Common myeloid progenitor, CD34-positive (primary cell): ENCODE results near the gene COMT.
"Not testable (repeated sequence)": the region's sequence is repeated elsewhere in the genome, so short reads cannot be mapped to it uniquely, and the experiment has no call there.

ENCODE experiments used
- CTCF ChIA-PET: fragments of 350-600 bp; sonication (Branson Sonifier 250); formaldehyde crosslinking; loops from one replicate; lab custom pipeline; 2021; ENCODE audit warnings: antibody characterized with exemption; lab: Charles Lee
- POLR2A ChIA-PET: fragments of 350-600 bp; sonication (Branson Sonifier 250); formaldehyde crosslinking; loops from one replicate; lab custom pipeline; 2021; ENCODE audit warnings: antibody characterized with exemption; lab: Charles Lee
- DNase-seq, 3 donors: peaks; one replicate each; pipeline versions ENCODE4 v3.0.0 to v3.0.0-alpha.2; 2013
- H3K27ac ChIP-seq, 2 experiments: 1 replicate in 1 of 2; 2 replicates in 1 of 2; pipeline ENCODE4 v1.7.0; 2013; ENCODE audit warnings: inconsistent platforms in 2 of 2, low read length in 2 of 2, mild to moderate bottlenecking in 2 of 2, low read depth in 1 of 2, moderate library complexity in 1 of 2; ENCODE audit not compliant: severe bottlenecking in 2 of 2, insufficient read depth in 1 of 2, poor library complexity in 1 of 2
- H3K27me3 ChIP-seq, 5 experiments: replicated peaks in 2 of 5; 1 replicate in 3 of 5; 2 replicates in 2 of 5; pipeline versions ENCODE4 v1.6.1 to v1.7.0; 2013; ENCODE audit warnings: low read length in 4 of 5, mild to moderate bottlenecking in 2 of 5, moderate library complexity in 2 of 5, inconsistent platforms in 1 of 5; ENCODE audit not compliant: insufficient read depth in 5 of 5, control insufficient read depth in 4 of 5
- H3K36me3 ChIP-seq, 4 experiments: 1 replicate in 2 of 4; 2 replicates in 2 of 4; pipeline versions ENCODE4 v1.6.1 to v1.7.0; 2013; ENCODE audit warnings: low read length in 3 of 4, control low read depth in 1 of 4, mild to moderate bottlenecking in 1 of 4; ENCODE audit not compliant: control insufficient read depth in 4 of 4, insufficient read depth in 4 of 4
- H3K4me1 ChIP-seq, 4 experiments: 1 replicate in 3 of 4; 2 replicates in 1 of 4; pipeline versions ENCODE4 v1.6.1 to v1.7.1; 2013; ENCODE audit warnings: low read length in 3 of 4, mild to moderate bottlenecking in 3 of 4, control low read depth in 1 of 4, inconsistent platforms in 1 of 4, moderate library complexity in 1 of 4; ENCODE audit not compliant: control insufficient read depth in 4 of 4, insufficient read depth in 4 of 4; ENCODE audit errors: control extremely low read depth in 1 of 4
- H3K4me3 ChIP-seq, 7 experiments: 1 replicate in 4 of 7; 2 replicates in 3 of 7; pipeline versions ENCODE4 v1.5.1 to v1.7.0; 2013; ENCODE audit warnings: mild to moderate bottlenecking in 7 of 7, low read length in 6 of 7, moderate library complexity in 6 of 7, inconsistent platforms in 2 of 7, low read depth in 2 of 7, control low read depth in 1 of 7; ENCODE audit not compliant: insufficient read depth in 4 of 7, control insufficient read depth in 1 of 7; ENCODE audit errors: extremely low read depth in 1 of 7
- H3K9me3 ChIP-seq, 5 experiments: 1 replicate in 4 of 5; 2 replicates in 1 of 5; pipeline versions ENCODE4 v1.6.1 to v1.7.1; 2013; ENCODE audit warnings: low read length in 4 of 5, mild to moderate bottlenecking in 2 of 5, inconsistent platforms in 1 of 5, low read depth in 1 of 5, moderate library complexity in 1 of 5; ENCODE audit not compliant: control insufficient read depth in 4 of 5, insufficient read depth in 2 of 5; ENCODE audit errors: control extremely low read depth in 1 of 5
- WGBS: methylation state at CpG from one replicate; pipeline ENCODE4 v1.1.5; 2013; ENCODE audit not compliant: insufficient coverage; 5-methylcytosine and 5-hydroxymethylcytosine counted together

Gene COMT

DNA sequence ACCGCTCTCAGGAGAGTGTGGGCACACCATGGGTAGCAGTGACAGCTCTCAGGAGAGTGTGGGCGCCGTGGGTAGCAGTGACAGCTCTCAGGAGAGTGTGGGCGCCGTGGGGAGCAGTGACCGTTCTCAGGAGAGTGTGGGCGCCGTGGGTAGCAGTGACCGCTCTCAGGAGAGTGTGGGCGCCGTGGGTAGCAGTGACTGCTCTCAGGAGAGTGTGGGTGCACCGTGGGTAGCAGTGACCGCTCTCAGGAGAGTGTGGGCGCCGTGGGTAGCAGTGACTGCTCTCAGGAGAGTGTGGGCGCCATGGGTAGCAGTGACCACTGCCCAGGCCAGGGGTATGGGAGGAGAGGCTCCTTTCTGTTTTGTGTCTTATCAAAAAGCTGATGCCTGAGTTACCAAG, 33.7 kb upstream of the COMT start:
- H3K27me3 ChIP-seq, H3K27ac ChIP-seq, DNase-seq, H3K4me3 ChIP-seq, H3K4me1 ChIP-seq, CTCF ChIA-PET, POLR2A ChIA-PET, H3K9me3 ChIP-seq: not testable (repeated sequence)
- WGBS = 97% methylated on average over 10 of the region's 16 CpGs
- H3K36me3 ChIP-seq = peaks cover 5 to 25% (median 19%) of the 10 kb centered on the region in 4 experiments

DNA sequence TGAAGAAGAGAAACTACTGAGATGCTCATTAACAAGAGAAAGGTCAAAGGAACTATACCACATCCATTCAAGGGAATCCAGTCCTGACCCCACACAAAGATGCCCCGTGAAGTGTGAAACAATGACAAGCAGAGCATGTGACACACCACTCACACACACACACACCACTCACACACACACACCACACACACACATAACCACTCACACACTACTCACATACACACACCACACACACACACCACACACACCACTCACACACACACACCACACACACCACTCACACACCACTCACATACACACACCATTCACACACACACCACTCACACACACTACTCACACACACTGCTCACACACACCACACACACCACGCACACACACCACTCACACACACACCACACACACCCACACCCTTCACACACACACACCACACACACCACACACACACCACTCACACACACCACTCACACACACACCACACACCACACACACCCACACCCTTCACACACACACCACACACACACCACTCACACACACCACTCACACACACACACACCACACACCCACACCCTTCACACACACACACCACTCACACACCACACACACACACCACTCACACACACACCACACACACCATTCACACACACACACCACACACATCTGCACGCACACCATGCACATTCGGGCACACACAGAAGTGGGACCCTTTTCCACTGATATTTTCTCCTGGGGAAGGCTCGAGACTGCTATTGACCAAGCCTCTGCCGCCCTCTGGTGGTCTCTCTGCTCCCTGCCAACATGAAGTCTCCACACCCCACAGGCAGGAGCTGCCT, 32.0 kb upstream of the COMT start:
- ChIA-PET POLR2A (no interaction called here), CTCF (interaction anchor here (0.7 to 6.5 kb wide), 21 partner anchors 11 to 947 kb away, joined by 3 to 86 read pairs (median 4); no protein-coding TSS in a partner anchor)
- Histone ChIP-seq H3K27ac (no peak overlapping the region), H3K9me3 (peaks cover 0 to 10% (median 10%) of the 10 kb centered on the region in 5 experiments), H3K4me1 (peaks cover 0 to 4% (median under 1%) of the 10 kb centered on the region in 4 experiments), H3K4me3 (no peak overlapping the region), H3K36me3 (peaks cover 11 to 38% (median 35%) of the 10 kb centered on the region in 4 experiments), H3K27me3 (no peaks in the 10 kb centered on the region)
- peak; percentile 75 to 86 (median 81) for DNase-seq
- WGBS = 15% methylated on average over 4 of the region's 6 CpGs

DNA sequence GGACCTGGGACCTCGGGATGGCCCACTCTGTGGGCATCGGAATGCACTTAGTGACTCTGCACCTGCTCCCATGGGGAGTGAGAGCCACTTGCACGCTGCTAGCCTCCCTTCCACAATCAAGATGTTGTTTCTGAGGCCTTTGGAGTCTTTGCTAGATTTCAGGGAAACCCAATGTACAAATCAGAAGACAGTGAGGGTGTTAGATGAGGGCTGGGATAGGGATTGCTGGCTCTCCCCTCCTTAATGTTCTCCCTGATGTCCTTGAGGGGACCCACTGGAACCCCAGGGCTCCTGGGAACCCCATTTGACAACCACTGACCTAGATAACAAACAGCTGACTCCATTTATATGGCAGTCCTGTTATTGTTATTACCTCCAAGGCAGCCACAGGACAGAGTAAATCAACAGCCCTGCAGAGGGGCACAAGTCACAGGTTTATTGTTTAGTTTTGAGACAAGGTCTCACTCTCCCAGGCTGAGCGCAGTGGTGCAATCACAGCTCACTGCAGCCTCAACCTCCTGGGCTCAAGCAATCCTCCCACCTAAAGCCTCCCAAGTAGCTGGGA, 31.3 kb upstream of the COMT start:
- H3K9me3 ChIP-seq = peaks cover 0 to 14% (median 10%) of the 10 kb centered on the region in 5 experiments
- no peaks in the 10 kb centered on the region for H3K27me3 ChIP-seq
- H3K4me3 ChIP-seq = no peak overlapping the region
- 67% methylated on average over 1 of the region's 4 CpGs for whole genome bisulfite sequencing
- POLR2A ChIA-PET = no interaction called here
- peaks cover 11 to 45% (median 40%) of the 10 kb centered on the region in 4 experiments for H3K36me3 ChIP-seq
- CTCF ChIA-PET = interaction anchor here (0.7 to 6.5 kb wide), 24 partner anchors 10 to 948 kb away, joined by 3 to 86 read pairs (median 4); partner anchors contain the start of genes COMT, GP1BB and TXNRD2
- H3K4me1 ChIP-seq = peaks cover 0 to 4% (median under 1%) of the 10 kb centered on the region in 4 experiments
- DNase-seq = no peak
- no peak overlapping the region for H3K27ac ChIP-seq

DNA sequence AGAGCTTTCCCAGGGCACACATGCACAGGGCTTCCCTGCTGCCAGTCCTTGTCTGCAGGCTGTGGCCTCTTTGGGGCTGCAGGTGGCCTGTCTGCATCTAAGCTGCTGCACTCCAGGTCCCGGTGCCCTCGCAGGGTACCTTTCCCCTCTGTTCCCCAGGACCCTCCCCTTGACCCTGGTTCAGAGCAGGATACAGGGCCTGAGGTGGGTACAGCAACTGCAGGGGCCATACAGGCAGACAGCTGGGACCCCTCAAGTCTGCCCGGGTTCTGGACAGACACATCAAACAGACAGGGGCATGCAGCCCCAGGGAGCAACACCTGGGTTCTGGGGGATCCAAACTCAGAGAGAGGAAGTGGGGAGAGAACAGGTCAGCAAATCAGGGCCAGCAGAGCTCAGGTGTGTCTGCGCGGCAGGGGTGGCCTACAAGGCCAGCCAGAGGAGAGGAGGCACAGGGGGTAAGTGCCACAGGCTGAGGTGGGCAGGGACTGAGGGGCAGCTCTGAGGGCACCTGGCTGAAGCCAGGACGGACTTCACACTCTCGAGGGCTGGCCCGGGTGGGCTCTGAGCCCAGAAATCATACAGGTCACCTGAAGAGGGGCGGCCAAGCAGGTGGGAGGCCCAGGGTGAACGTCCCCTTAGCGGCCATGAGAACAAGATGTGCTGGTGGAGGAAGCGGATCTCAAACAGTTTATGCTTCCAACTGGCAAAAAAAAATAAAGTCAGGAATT, 29.9 kb upstream of the COMT start:
- ChIA-PET CTCF (interaction anchor here (0.7 to 6.5 kb wide), 16 partner anchors 9 to 231 kb away, joined by 3 to 86 read pairs (median 5); partner anchors contain the start of gene GP1BB), POLR2A (no interaction called here)
- Histone ChIP-seq H3K4me3 (no peak overlapping the region), H3K9me3 (peaks cover 0 to 14% (median 10%) of the 10 kb centered on the region in 5 experiments), H3K4me1 (peaks cover 0 to 4% (median under 1%) of the 10 kb centered on the region in 4 experiments), H3K27me3 (no peaks in the 10 kb centered on the region), H3K36me3 (peaks cover 11 to 54% (median 47%) of the 10 kb centered on the region in 4 experiments), H3K27ac (no peak overlapping the region)
- DNase-seq = no peak
- WGBS = 95% methylated on average over 12 of the region's 12 CpGs

DNA sequence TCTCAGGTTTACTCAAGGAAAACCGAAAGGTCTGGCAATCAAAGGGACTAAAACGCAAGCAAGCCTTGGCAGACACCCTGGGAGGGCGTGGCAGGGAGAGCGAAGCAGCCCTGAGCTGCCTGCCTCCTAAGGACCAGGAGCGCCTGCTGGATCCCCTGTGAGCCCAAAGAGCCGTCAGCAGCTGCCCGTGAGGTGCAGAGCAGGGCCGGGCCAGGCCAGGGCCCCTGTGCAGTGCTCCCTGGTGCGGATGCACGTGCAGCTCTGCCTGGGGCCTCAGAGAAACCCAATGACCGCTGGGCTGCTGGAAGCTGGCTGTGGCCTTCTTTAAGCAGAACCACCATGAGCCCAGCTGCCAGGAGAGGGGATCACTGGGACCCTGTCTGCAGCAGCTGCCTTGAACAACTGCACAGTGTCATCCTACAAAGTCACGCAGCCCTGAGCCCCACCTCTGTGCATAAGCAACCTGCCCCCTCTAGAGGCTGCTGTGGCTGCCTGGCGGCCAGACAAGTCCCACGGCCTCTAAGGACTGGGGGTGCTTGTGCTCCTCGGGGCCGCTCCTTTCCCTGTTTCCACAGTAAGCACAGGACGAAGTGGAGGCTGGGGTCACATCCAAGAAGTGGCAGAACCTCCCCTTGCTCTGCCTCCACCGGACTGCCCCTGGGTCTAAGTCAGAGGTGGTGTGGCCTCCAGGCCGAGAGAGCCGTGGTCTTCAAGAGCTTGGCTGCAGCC, 29.1 kb upstream of the COMT start:
- WGBS = 91% methylated on average over 19 of the region's 20 CpGs
- CTCF ChIA-PET = interaction anchor here (0.7 to 6.5 kb wide), 13 partner anchors 10 to 232 kb away, joined by 3 to 86 read pairs (median 6); partner anchors contain the start of gene GP1BB
- no peak overlapping the region for H3K27ac ChIP-seq
- POLR2A ChIA-PET = no interaction called here
- H3K4me1 ChIP-seq = peaks cover 0 to 7% (median 4%) of the 10 kb centered on the region in 4 experiments
- H3K36me3 ChIP-seq = peaks cover 11 to 59% (median 51%) of the 10 kb centered on the region in 4 experiments
- no peak for DNase-seq
- H3K9me3 ChIP-seq = peaks cover 0 to 14% (median 10%) of the 10 kb centered on the region in 5 experiments
- H3K27me3 ChIP-seq = no peaks in the 10 kb centered on the region
- no peak overlapping the region for H3K4me3 ChIP-seq

DNA sequence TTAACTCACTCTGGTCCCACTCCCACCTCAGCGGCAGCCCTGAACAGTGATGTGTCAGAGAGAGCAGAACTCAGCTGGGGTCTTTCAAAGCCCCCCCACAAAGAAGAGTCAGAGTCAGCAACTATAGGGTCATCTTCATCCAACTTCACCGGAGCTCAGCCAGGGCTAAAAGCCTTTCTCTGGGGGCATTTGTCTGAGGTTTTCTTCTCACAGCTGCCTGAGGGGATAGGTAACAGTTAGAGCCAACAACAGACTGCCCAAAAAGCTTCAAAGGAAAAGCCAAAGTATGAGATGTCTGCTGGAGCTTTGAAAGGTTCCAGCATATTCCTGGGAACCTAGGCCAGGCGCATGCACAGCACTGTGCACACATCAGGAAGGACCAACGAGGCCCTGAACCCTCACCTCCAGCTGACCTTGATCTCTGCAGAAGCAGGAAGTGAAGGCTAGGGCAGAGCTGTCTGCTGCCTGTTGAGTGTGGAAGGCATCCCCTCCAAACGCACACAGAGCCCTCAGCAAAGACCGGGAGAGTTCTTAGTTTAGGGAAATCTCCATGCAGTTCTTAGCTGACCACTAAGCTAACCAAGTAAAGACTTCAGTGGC, 28.1 kb upstream of the COMT start:
- no peak overlapping the region for H3K27ac ChIP-seq
- H3K27me3 ChIP-seq = no peaks in the 10 kb centered on the region
- 96% methylated on average over 5 of the region's 6 CpGs for WGBS
- CTCF ChIA-PET = interaction anchor here (0.6 to 6.5 kb wide), 16 partner anchors 9 to 233 kb away, joined by 3 to 86 read pairs (median 4); partner anchors contain the start of gene GP1BB
- no peak for DNase-seq
- peaks cover 0 to 14% (median 10%) of the 10 kb centered on the region in 5 experiments for H3K9me3 ChIP-seq
- POLR2A ChIA-PET = no interaction called here
- H3K36me3 ChIP-seq = peaks cover 11 to 64% (median 56%) of the 10 kb centered on the region in 4 experiments
- H3K4me3 ChIP-seq = no peak overlapping the region
- H3K4me1 ChIP-seq = peaks cover 0 to 8% (median 5%) of the 10 kb centered on the region in 4 experiments
